DOHH2 (cell line): Measurements from ENCODE around the gene EPB41L3.

ENCODE experiments used
- CTCF ChIP-seq: fragments of 200-600 bp; sonication (generic); IDR thresholded peaks from one replicate; pipeline ENCODE4 v1.5.1; 2014; ENCODE audit warnings: antibody characterized with exemption, mild to moderate bottlenecking, low read depth, low read length; ENCODE audit not compliant: poor library complexity, severe bottlenecking
- EZH2phosphoT487 ChIP-seq: fragments of 200-600 bp; sonication (generic); IDR thresholded peaks from 2 replicates; pipeline ENCODE4 v1.6.1; 2017; ENCODE audit warnings: borderline replicate concordance, mild to moderate bottlenecking, antibody characterized with exemption, low read length, moderate library complexity, mixed read lengths

GRCh38 chr18:5447442-5447841, 96.4 kb downstream of the EPB41L3 start:
- no peak for TF ChIP-seq CTCF
- no peak for TF ChIP-seq EZH2phosphoT487
